Measurements from ENCODE around the gene PARS2. TPM values are rescaled to one million over a fixed set of nuclear protein-coding genes. Genes with fewer than 3 reads are reported as not detected.

The PARS2 gene
- total and polyA plus RNA-seq, 4 donors: 1.3 to 4.3 (median 2.7) TPM

- peaks cover 0 to 15% (median 0%) of the 10 kb centered on the region in 5 donors for H3K4me1 ChIP-seq (ENCODE audit: control insufficient read depth in 5 of 5, insufficient read depth in 5 of 5, low read length in 5 of 5)
- H3K9me3 ChIP-seq (ENCODE audit: control insufficient read depth in 4 of 4, insufficient read depth in 3 of 4, low read length in 3 of 4): no peaks in the 10 kb centered on the region
- WGBS, 2 donors: 93 to 94% methylated on average over 3 of the region's 3 CpGs
- no peaks in the 10 kb centered on the region for H3K36me3 ChIP-seq (ENCODE audit: control insufficient read depth in 4 of 4, insufficient read depth in 4 of 4, low read length in 4 of 4)
- no peak for ATAC-seq (ENCODE audit: insufficient read depth, low FRiP score)
- peaks cover 3 to 12% (median 6%) of the 10 kb centered on the region in 3 donors for H3K27me3 ChIP-seq (ENCODE audit: control insufficient read depth in 3 of 3, insufficient read depth in 3 of 3, low read length in 2 of 3)
- H3K4me3 ChIP-seq: no peak overlapping the region
- no peak for DNase-seq
- H3K9ac ChIP-seq (ENCODE audit: insufficient read depth in 1 of 2, low read length in 2 of 2): no peak overlapping the region
- TF ChIP-seq CTCF (IDR thresholded peaks at IDR 0.05; ENCODE audit: control extremely low read depth, extremely low read depth): no peak
- H3K27ac ChIP-seq (ENCODE audit: low read depth in 1 of 2, low read length in 1 of 2): no peak overlapping the region
These were observed 41.1 kb upstream of the PARS2 start for GRCh38 chr1:54805466-54805865.

GRCh38 chr1:54804471-54805132 is 40.3 kb upstream of the PARS2 start:
- no peak for DNase-seq

GRCh38 chr1:54803761-54804470 is 39.6 kb upstream of the PARS2 start:
- Histone ChIP-seq H3K27ac (ENCODE audit: low read depth in 1 of 2, low read length in 1 of 2) (no peak overlapping the region), H3K9ac (ENCODE audit: insufficient read depth in 1 of 2, low read length in 2 of 2) (no peak overlapping the region), H3K27me3 (ENCODE audit: control insufficient read depth in 3 of 3, insufficient read depth in 3 of 3, low read length in 2 of 3) (peaks cover 3 to 12% (median 6%) of the 10 kb centered on the region in 3 donors), H3K4me3 (no peak overlapping the region), H3K36me3 (ENCODE audit: control insufficient read depth in 4 of 4, insufficient read depth in 4 of 4, low read length in 4 of 4) (no peaks in the 10 kb centered on the region), H3K4me1 (ENCODE audit: control insufficient read depth in 5 of 5, insufficient read depth in 5 of 5, low read length in 5 of 5) (peaks cover 0 to 14% (median 0%) of the 10 kb centered on the region in 5 donors), H3K9me3 (ENCODE audit: control insufficient read depth in 4 of 4, insufficient read depth in 3 of 4, low read length in 3 of 4) (no peaks in the 10 kb centered on the region)
- no peak for TF ChIP-seq CTCF (IDR thresholded peaks at IDR 0.05; ENCODE audit: control extremely low read depth, extremely low read depth)
- ATAC-seq (ENCODE audit: insufficient read depth, low FRiP score) (no peak), DNase-seq (no peak)
- 72 to 81% methylated on average over 4 of the region's 4 CpGs for WGBS, 2 donors

More at GRCh38 chr1:54804471-54805132, 40.3 kb upstream of the PARS2 start:
- no peaks in the 10 kb centered on the region for H3K9me3 ChIP-seq (ENCODE audit: control insufficient read depth in 4 of 4, insufficient read depth in 3 of 4, low read length in 3 of 4)
- ATAC-seq (ENCODE audit: insufficient read depth, low FRiP score): no peak
- peaks cover 3 to 12% (median 6%) of the 10 kb centered on the region in 3 donors for H3K27me3 ChIP-seq (ENCODE audit: control insufficient read depth in 3 of 3, insufficient read depth in 3 of 3, low read length in 2 of 3)
- H3K9ac ChIP-seq (ENCODE audit: insufficient read depth in 1 of 2, low read length in 2 of 2): no peak overlapping the region
- no peak overlapping the region for H3K27ac ChIP-seq (ENCODE audit: low read depth in 1 of 2, low read length in 1 of 2)
- no peak overlapping the region for H3K4me3 ChIP-seq
- no peak for TF ChIP-seq CTCF (IDR thresholded peaks at IDR 0.05; ENCODE audit: control extremely low read depth, extremely low read depth)
- H3K4me1 ChIP-seq (ENCODE audit: control insufficient read depth in 5 of 5, insufficient read depth in 5 of 5, low read length in 5 of 5): peaks cover 0 to 14% (median 0%) of the 10 kb centered on the region in 5 donors
- 82 to 89% methylated on average over 6 of the region's 6 CpGs for WGBS, 2 donors
- H3K36me3 ChIP-seq (ENCODE audit: control insufficient read depth in 4 of 4, insufficient read depth in 4 of 4, low read length in 4 of 4): no peaks in the 10 kb centered on the region

All from lung (tissue), 12 donors.